Loucy (cell line): ENCODE measurements around the gene PLEKHH2.

Experiments used
- H2AFZ ChIP-seq: fragments of 200-600 bp; sonication (generic); 2 replicates; pipeline ENCODE4 v1.6.0; 2016; ENCODE audit warnings: antibody characterized with exemption, mild to moderate bottlenecking, low read length, moderate library complexity
- H3F3A ChIP-seq: fragments of 200-600 bp; 2 replicates; pipeline ENCODE4 v1.6.0; 2016; ENCODE audit warnings: antibody characterized with exemption, low read depth, mild to moderate bottlenecking
- H3K27me3 ChIP-seq: fragments of 200-600 bp; sonication (generic); 2 replicates; pipeline ENCODE4 v1.6.1; 2014; ENCODE audit warnings: low read length, mild to moderate bottlenecking; ENCODE audit not compliant: insufficient read depth, poor library complexity, severe bottlenecking
- H3K36me3 ChIP-seq: fragments of 200-600 bp; sonication (generic); 2 replicates; pipeline ENCODE4 v1.6.1; 2016; ENCODE audit warnings: low read length; ENCODE audit not compliant: insufficient read depth
- H3K4me1 ChIP-seq: fragments of 200-600 bp; sonication (generic); 2 replicates; pipeline ENCODE4 v1.5.1; 2014; ENCODE audit warnings: low read length, mild to moderate bottlenecking; ENCODE audit not compliant: insufficient read depth, poor library complexity, severe bottlenecking
- H3K4me2 ChIP-seq: fragments of 200-600 bp; sonication (generic); 2 replicates; pipeline ENCODE4 v1.6.0; 2014; ENCODE audit warnings: antibody characterized with exemption, low read length, low read depth, mild to moderate bottlenecking; ENCODE audit not compliant: poor library complexity, severe bottlenecking
- H3K4me3 ChIP-seq: fragments of 200-600 bp; sonication (generic); 2 replicates; pipeline ENCODE4 v1.5.1; 2014; ENCODE audit warnings: low read length, mild to moderate bottlenecking, mixed read lengths; ENCODE audit not compliant: poor library complexity, severe bottlenecking
- H3K79me2 ChIP-seq: fragments of 200-600 bp; sonication (generic); 2 replicates; pipeline ENCODE4 v1.6.1; 2014; ENCODE audit warnings: low read length; ENCODE audit not compliant: insufficient read depth
- H3K9ac ChIP-seq: fragments of 200-600 bp; sonication (generic); 2 replicates; pipeline ENCODE4 v1.6.0; 2014; ENCODE audit warnings: mild to moderate bottlenecking, low read depth, low read length, moderate library complexity; ENCODE audit not compliant: poor library complexity, severe bottlenecking
- H3K9me2 ChIP-seq: fragments of 200-600 bp; sonication (generic); replicated peaks from 2 replicates; pipeline ENCODE4 v1.6.1; 2016; ENCODE audit warnings: low read depth, low read length, mixed read lengths
- H3K9me3 ChIP-seq: fragments of 200-600 bp; sonication (generic); 2 replicates; pipeline ENCODE4 v1.6.1; 2014; ENCODE audit warnings: mild to moderate bottlenecking, antibody characterized with exemption, low read length, low read depth; ENCODE audit not compliant: insufficient read depth
- H4K20me1 ChIP-seq: fragments of 200-600 bp; sonication (generic); 2 replicates; pipeline ENCODE4 v1.6.0; 2014; ENCODE audit warnings: antibody characterized with exemption, low read length, mild to moderate bottlenecking; ENCODE audit not compliant: insufficient read depth, poor library complexity, severe bottlenecking
- CTCF ChIP-seq: fragments of 200-600 bp; sonication (generic); conservative IDR thresholded peaks from 2 replicates; pipeline ENCODE4 v1.5.1; 2014; ENCODE audit warnings: mild to moderate bottlenecking, antibody characterized with exemption, low read length
- EZH2phosphoT487 ChIP-seq: fragments of 200-600 bp; IDR thresholded peaks from 2 replicates; pipeline ENCODE4 v1.6.1; 2018; ENCODE audit warnings: antibody characterized with exemption, mild to moderate bottlenecking, moderate library complexity, borderline replicate concordance

PLEKHH2 gene

GRCh38 chr2:43788646-43789045 lies 151.6 kb downstream of the PLEKHH2 start:
- H2AFZ ChIP-seq, result no peak overlapping the region
- no peaks in the 10 kb centered on the region for H3F3A ChIP-seq
- H3K79me2 ChIP-seq, result no peaks in the 10 kb centered on the region
- no peak overlapping the region for H3K4me2 ChIP-seq
- no peaks in the 10 kb centered on the region for H3K9me2 ChIP-seq
- no peaks in the 10 kb centered on the region for H3K9me3 ChIP-seq
- H3K36me3 ChIP-seq, result no peaks in the 10 kb centered on the region
- H3K4me3 ChIP-seq, result no peak overlapping the region
- H3K27me3 ChIP-seq, result no peaks in the 10 kb centered on the region
- TF ChIP-seq EZH2phosphoT487 (no peak), CTCF (no peak)
- no peaks in the 10 kb centered on the region for H3K4me1 ChIP-seq
- no peak overlapping the region for H3K9ac ChIP-seq
- H4K20me1 ChIP-seq, result no peaks in the 10 kb centered on the region

GRCh38 chr2:43790147-43790546 lies 153.1 kb downstream of the PLEKHH2 start:
- Histone ChIP-seq H3K79me2 (no peaks in the 10 kb centered on the region), H3K36me3 (no peaks in the 10 kb centered on the region), H3K9ac (no peak overlapping the region), H3K27me3 (no peaks in the 10 kb centered on the region), H3K4me1 (no peaks in the 10 kb centered on the region), H3K4me2 (no peak overlapping the region), H2AFZ (no peak overlapping the region), H3K4me3 (no peak overlapping the region), H3K9me3 (no peaks in the 10 kb centered on the region), H3K9me2 (no peaks in the 10 kb centered on the region), H4K20me1 (no peaks in the 10 kb centered on the region), H3F3A (no peaks in the 10 kb centered on the region)
- no peak for TF ChIP-seq CTCF
- no peak for TF ChIP-seq EZH2phosphoT487

GRCh38 chr2:43791035-43791765 lies 154.1 kb downstream of the PLEKHH2 start:
- Histone ChIP-seq H3K9ac (no peak overlapping the region), H3K9me2 (no peaks in the 10 kb centered on the region), H3K36me3 (no peaks in the 10 kb centered on the region), H3K27me3 (no peaks in the 10 kb centered on the region), H2AFZ (no peak overlapping the region), H3K4me1 (no peaks in the 10 kb centered on the region), H3K9me3 (no peaks in the 10 kb centered on the region), H3K79me2 (no peaks in the 10 kb centered on the region), H4K20me1 (no peaks in the 10 kb centered on the region), H3K4me2 (no peak overlapping the region), H3F3A (no peaks in the 10 kb centered on the region), H3K4me3 (no peak overlapping the region)
- TF ChIP-seq EZH2phosphoT487 (no peak), CTCF (no peak)
